Neural progenitor cell (in vitro differentiated cells): ENCODE measurements around the gene CFAP53. TPM values are rescaled to one million over a fixed set of nuclear protein-coding genes. Genes with fewer than 3 reads are reported as not detected.
"Not testable (repeated sequence)": the region's sequence is repeated elsewhere in the genome, so short reads cannot be mapped to it uniquely, and the experiment has no call there.

Experiments
- DNase-seq: peaks from one replicate; pipeline ENCODE4 v3.0.0-alpha.2; 2016; ENCODE audit warnings: low spot score
- H2AFZ ChIP-seq: fragments of 200-600 bp; sonication (generic); replicated peaks from 2 replicates; pipeline ENCODE4 v1.6.1; 2016; ENCODE audit warnings: antibody characterized with exemption
- H3F3A ChIP-seq: fragments of 200-600 bp; sonication (generic); 2 replicates; pipeline ENCODE4 v1.6.1; 2016; ENCODE audit warnings: antibody characterized with exemption, low read depth
- H3K27ac ChIP-seq: fragments of 200-600 bp; sonication (generic); 2 replicates; pipeline ENCODE4 v1.5.1; 2016; ENCODE audit warnings: mild to moderate bottlenecking
- H3K27me3 ChIP-seq: fragments of 200-600 bp; sonication (generic); 2 replicates; pipeline ENCODE4 v1.6.1; 2016; ENCODE audit warnings: mild to moderate bottlenecking, moderate library complexity
- H3K36me3 ChIP-seq: fragments of 200-600 bp; sonication (generic); 2 replicates; pipeline ENCODE4 v1.5.1; 2016
- H3K4me1 ChIP-seq: fragments of 200-600 bp; sonication (generic); 2 replicates; pipeline ENCODE4 v1.6.1; 2016; ENCODE audit warnings: mixed run types
- H3K4me2 ChIP-seq: fragments of 200-600 bp; sonication (generic); 2 replicates; pipeline ENCODE4 v1.6.1; 2016
- H3K4me3 ChIP-seq: fragments of 200-600 bp; sonication (generic); 2 replicates; pipeline ENCODE4 v1.5.1; 2016
- H3K79me2 ChIP-seq: fragments of 200-600 bp; sonication (generic); 2 replicates; pipeline ENCODE4 v1.6.1; 2016; ENCODE audit warnings: low read depth
- H3K9ac ChIP-seq: fragments of 200-600 bp; sonication (generic); 2 replicates; pipeline ENCODE4 v1.6.1; 2016
- H3K9me3 ChIP-seq: fragments of 200-600 bp; sonication (generic); 2 replicates; pipeline ENCODE4 v1.5.1; 2016; ENCODE audit warnings: low read depth
- H4K20me1 ChIP-seq: fragments of 200-600 bp; sonication (generic); 2 replicates; pipeline ENCODE4 v1.6.1; 2016; ENCODE audit warnings: low read depth
- H3K27ac Mint-ChIP-seq: 3 replicates; pipeline ENCODE4 v1.8.0; 2021; ENCODE audit warnings: mixed read lengths
- H3K27me3 Mint-ChIP-seq: 2 replicates; pipeline ENCODE4 v1.8.0; 2022; ENCODE audit warnings: low read depth, mild to moderate bottlenecking, inconsistent platforms, moderate library complexity, mixed read lengths; ENCODE audit not compliant: insufficient read depth
- H3K36me3 Mint-ChIP-seq: 3 replicates; pipeline ENCODE4 v1.8.0; 2021; ENCODE audit warnings: mixed read lengths
- H3K4me1 Mint-ChIP-seq: 3 replicates; pipeline ENCODE4 v1.8.0; 2021; ENCODE audit warnings: mixed read lengths
- H3K4me3 Mint-ChIP-seq: 3 replicates; pipeline ENCODE4 v1.8.0; 2021; ENCODE audit warnings: mild to moderate bottlenecking, moderate library complexity, mixed read lengths
- H3K9me3 Mint-ChIP-seq: 3 replicates; pipeline ENCODE4 v1.8.0; 2020; ENCODE audit warnings: mixed read lengths
- CTCF ChIP-seq: fragments of 200-600 bp; sonication (generic); IDR thresholded peaks from 2 replicates; pipeline ENCODE4 v1.5.1; 2017; ENCODE audit warnings: antibody characterized with exemption, mild to moderate bottlenecking
- EZH2 ChIP-seq: fragments of 200-600 bp; sonication (generic); IDR thresholded peaks from 2 replicates; pipeline ENCODE4 v1.6.1; 2017; ENCODE audit warnings: antibody characterized with exemption, mild to moderate bottlenecking, moderate library complexity
- EZH2phosphoT487 ChIP-seq: fragments of 200-600 bp; sonication (generic); IDR thresholded peaks from 2 replicates; pipeline ENCODE4 v1.6.1; 2017; ENCODE audit warnings: antibody characterized with exemption
- total RNA-seq: library from RNA; depleted of rRNA; stranded (reverse); fragments of >200 nt; gene quantifications from 2 replicates; pipeline ENCODE4 v1.2.3, GENCODE V29; 2015; ENCODE audit warnings: low replicate concordance

Gene CFAP53
- total RNA-seq, 1 donor from 2014 or later = 0.36 TPM

DNA sequence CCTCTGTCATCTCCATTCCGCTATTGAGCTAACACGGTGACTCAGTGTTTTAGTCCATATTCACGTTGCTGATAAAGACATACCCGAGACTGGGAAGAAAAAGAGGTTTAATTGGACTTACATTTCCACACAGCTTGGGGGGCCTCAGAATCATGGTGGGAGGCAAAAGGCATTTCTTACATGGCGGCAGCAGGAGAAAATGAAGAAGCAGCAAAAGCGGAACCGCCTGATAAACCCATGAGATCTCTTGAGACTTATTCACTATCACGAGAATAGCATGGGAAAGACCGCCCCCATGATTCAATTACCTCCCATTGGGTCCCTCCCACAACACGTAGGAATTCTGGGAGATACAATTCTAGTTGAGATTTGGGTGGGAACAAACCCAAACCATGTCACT lies 43.8 kb upstream of the CFAP53 start:
- Histone ChIP-seq H3K4me1 (no peaks in the 10 kb centered on the region), H3K9ac (no peak overlapping the region), H3K36me3 (no peaks in the 10 kb centered on the region), H3K9me3 (peaks cover 6% of the 10 kb centered on the region), H3F3A (no peaks in the 10 kb centered on the region), H3K4me3 (no peak overlapping the region), H3K27ac (no peak overlapping the region), H2AFZ (no peak overlapping the region), H4K20me1 (no peaks in the 10 kb centered on the region), H3K27me3 (peaks cover 69% of the 10 kb centered on the region), H3K4me2 (no peak overlapping the region), H3K79me2 (no peaks in the 10 kb centered on the region)
- TF ChIP-seq CTCF (no peak), EZH2phosphoT487 (no peak)
- Mint-ChIP-seq H3K4me3 (no peak overlapping the region), H3K9me3 (peaks cover 7% of the 10 kb centered on the region), H3K4me1 (no peaks in the 10 kb centered on the region), H3K27me3 (peaks cover 3% of the 10 kb centered on the region), H3K27ac (no peak overlapping the region), H3K36me3 (no peaks in the 10 kb centered on the region)
- DNase-seq = no peak

- not testable (repeated sequence) for H3K9me3 ChIP-seq, H3K4me1 ChIP-seq, H3F3A ChIP-seq, H2AFZ ChIP-seq, H4K20me1 ChIP-seq, DNase-seq, H3K27me3 Mint-ChIP-seq, H3K4me3 ChIP-seq, H3K27ac Mint-ChIP-seq, H3K36me3 Mint-ChIP-seq, H3K36me3 ChIP-seq, H3K4me1 Mint-ChIP-seq, H3K4me2 ChIP-seq, H3K9me3 Mint-ChIP-seq, H3K4me3 Mint-ChIP-seq, H3K9ac ChIP-seq, H3K79me2 ChIP-seq, H3K27ac ChIP-seq
- peaks cover 73% of the 10 kb centered on the region for H3K27me3 ChIP-seq
Observed at GRCh38 chr18:50308851-50309250, 42.6 kb upstream of the CFAP53 start.

DNA sequence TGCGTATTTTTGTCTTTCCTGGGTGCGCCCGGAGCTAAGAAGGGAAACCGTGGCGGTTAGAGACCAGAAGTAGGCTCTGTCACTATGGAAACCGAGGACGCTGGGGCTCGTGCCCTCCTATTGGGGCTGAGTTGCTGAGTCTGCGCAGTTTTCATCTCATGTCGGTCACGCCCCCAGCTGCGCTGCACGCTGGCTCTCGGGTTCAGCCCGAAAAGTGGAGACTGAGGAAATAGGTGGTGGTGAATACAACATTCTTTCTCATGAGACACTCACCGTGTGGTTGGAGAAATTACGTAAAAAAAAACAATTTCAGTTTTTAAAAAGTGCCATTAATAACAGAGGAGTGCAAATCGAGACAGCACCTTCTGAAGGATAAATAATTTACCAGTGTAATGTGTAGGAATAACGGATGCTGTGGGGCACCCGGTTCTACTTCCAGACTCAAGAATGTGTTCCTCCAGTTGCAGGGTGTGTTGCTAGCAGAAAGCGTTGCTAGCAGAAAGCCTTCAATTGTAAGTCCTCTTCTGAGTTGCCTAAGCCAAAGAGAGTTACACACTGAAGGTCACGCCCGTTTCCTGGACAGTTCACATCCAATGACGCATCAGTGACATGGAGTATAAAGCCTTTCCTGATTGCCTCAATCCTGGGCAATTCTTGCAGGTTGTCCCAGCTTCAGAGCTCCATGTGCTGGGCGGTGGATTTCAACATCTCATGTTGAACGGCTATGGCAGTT lies 41.6 kb upstream of the CFAP53 start:
- H2AFZ ChIP-seq = peak overlapping the region; percentile 80

DNA sequence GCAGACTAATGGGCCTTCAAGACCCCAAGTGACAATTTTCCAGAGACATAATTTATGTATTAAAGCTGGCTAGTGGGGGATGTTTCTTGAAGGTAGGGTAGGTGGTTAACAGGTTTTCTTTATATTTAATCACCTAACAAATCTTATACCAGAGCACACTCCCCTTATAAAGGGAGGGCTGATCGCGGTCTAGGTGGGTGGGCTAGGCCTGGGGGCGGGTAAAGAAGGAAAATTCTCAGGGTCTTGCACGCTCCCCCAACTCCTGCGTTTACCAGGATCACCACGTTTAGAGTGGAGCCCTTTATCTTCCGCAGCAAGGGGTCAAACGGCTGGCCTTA lies 41.1 kb upstream of the CFAP53 start:
- Histone ChIP-seq H3K4me2 (peak overlapping the region; percentile 79), H3K4me3 (peak overlapping the region; percentile 60), H3K27ac (no peak overlapping the region), H3K4me1 (no peaks in the 10 kb centered on the region), H3K9ac (no peak overlapping the region), H3K36me3 (no peaks in the 10 kb centered on the region), H3K79me2 (no peaks in the 10 kb centered on the region), H2AFZ (peak overlapping the region; percentile 80), H3F3A (no peaks in the 10 kb centered on the region), H4K20me1 (no peaks in the 10 kb centered on the region), H3K27me3 (peaks cover 86% of the 10 kb centered on the region), H3K9me3 (peaks cover 8% of the 10 kb centered on the region)
- Mint-ChIP-seq H3K4me1 (no peaks in the 10 kb centered on the region), H3K9me3 (peaks cover 7% of the 10 kb centered on the region), H3K27me3 (peaks cover 8% of the 10 kb centered on the region), H3K36me3 (no peaks in the 10 kb centered on the region), H3K27ac (no peak overlapping the region), H3K4me3 (peak overlapping the region; percentile 80)
- TF ChIP-seq EZH2 (no peak), EZH2phosphoT487 (no peak), CTCF (no peak)
- no peak for DNase-seq

More for the DNA sequence above, 41.6 kb upstream of the CFAP53 start:
- H3K4me1 Mint-ChIP-seq = no peaks in the 10 kb centered on the region
- Histone ChIP-seq H3K79me2 (no peaks in the 10 kb centered on the region), H3K9ac (no peak overlapping the region), H3K27ac (no peak overlapping the region), H3K4me1 (no peaks in the 10 kb centered on the region), H3K36me3 (no peaks in the 10 kb centered on the region), H3K4me2 (peak overlapping the region; percentile 79), H4K20me1 (no peaks in the 10 kb centered on the region), H3K4me3 (peak overlapping the region; percentile 60), H3K27me3 (peaks cover 81% of the 10 kb centered on the region), H3F3A (no peaks in the 10 kb centered on the region), H3K9me3 (peaks cover 8% of the 10 kb centered on the region)
- peaks cover 8% of the 10 kb centered on the region for H3K27me3 Mint-ChIP-seq
- no peak overlapping the region for H3K27ac Mint-ChIP-seq
- peak overlapping the region; percentile 80 for H3K4me3 Mint-ChIP-seq
- no peaks in the 10 kb centered on the region for H3K36me3 Mint-ChIP-seq
- H3K9me3 Mint-ChIP-seq = peaks cover 7% of the 10 kb centered on the region
- peak; percentile 96 for DNase-seq
- TF ChIP-seq EZH2 = no peak
- TF ChIP-seq EZH2phosphoT487 = no peak
